Measurements from ENCODE around the gene ZNF354C. TPM values are rescaled to one million over a fixed set of nuclear protein-coding genes. Genes with fewer than 3 reads are reported as not detected.

The ZNF354C gene
- total and polyA plus RNA-seq, 7 donors, result 0.23 to 12.1 (median 7.7) TPM

DNA sequence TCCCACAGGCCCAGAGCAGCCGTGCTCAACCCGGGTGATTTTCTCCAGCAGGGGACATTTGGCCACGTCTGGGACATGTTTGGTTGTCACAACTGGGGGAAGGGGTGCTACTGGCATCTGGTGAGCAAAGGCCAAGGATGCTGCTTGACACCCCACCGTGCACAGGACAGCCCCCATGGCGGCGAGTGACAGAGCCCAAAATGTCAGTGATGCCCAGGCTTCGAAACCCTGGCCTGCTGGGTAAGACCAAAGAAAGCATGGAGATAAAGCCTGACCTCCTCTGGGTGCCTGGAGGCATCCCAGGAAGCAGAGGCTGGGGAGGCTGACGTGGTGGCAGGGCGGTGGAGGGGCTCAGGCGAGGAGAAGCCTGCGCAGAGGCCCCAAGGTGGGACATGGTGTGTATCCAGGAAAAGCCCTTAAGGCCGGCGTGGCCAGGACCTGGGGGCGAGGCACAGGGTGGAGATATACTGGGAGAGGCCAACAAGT lies 66.4 kb downstream of the ZNF354C start:
- H3K36me3 ChIP-seq, result peaks cover 0 to 20% (median 8%) of the 10 kb centered on the region in 4 donors
- 84 to 85% methylated on average over 14 of the region's 14 CpGs for WGBS, 2 donors
- no peak overlapping the region for H3K4me3 ChIP-seq
- H3K27ac ChIP-seq, result no peak overlapping the region
- no peaks in the 10 kb centered on the region for H3K9me3 ChIP-seq
- DNase-seq, result no peak
- TF ChIP-seq, protein P1, sequence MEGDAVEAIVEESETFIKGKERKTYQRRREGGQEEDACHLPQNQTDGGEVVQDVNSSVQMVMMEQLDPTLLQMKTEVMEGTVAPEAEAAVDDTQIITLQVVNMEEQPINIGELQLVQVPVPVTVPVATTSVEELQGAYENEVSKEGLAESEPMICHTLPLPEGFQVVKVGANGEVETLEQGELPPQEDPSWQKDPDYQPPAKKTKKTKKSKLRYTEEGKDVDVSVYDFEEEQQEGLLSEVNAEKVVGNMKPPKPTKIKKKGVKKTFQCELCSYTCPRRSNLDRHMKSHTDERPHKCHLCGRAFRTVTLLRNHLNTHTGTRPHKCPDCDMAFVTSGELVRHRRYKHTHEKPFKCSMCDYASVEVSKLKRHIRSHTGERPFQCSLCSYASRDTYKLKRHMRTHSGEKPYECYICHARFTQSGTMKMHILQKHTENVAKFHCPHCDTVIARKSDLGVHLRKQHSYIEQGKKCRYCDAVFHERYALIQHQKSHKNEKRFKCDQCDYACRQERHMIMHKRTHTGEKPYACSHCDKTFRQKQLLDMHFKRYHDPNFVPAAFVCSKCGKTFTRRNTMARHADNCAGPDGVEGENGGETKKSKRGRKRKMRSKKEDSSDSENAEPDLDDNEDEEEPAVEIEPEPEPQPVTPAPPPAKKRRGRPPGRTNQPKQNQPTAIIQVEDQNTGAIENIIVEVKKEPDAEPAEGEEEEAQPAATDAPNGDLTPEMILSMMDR (IDR thresholded peaks at IDR 0.05), result no peak
- TF ChIP-seq POLR2AphosphoS5 (IDR thresholded peaks at IDR 0.05), result no peak
- no peak for TF ChIP-seq EP300 (IDR thresholded peaks at IDR 0.05)
- TF ChIP-seq POLR2A (IDR thresholded peaks at IDR 0.05), result no peak
- intact Hi-C loops (cut with DNase I), result no loop called here
- H3K27me3 ChIP-seq, result no peaks in the 10 kb centered on the region
- no peaks in the 10 kb centered on the region for H3K4me1 ChIP-seq

DNA sequence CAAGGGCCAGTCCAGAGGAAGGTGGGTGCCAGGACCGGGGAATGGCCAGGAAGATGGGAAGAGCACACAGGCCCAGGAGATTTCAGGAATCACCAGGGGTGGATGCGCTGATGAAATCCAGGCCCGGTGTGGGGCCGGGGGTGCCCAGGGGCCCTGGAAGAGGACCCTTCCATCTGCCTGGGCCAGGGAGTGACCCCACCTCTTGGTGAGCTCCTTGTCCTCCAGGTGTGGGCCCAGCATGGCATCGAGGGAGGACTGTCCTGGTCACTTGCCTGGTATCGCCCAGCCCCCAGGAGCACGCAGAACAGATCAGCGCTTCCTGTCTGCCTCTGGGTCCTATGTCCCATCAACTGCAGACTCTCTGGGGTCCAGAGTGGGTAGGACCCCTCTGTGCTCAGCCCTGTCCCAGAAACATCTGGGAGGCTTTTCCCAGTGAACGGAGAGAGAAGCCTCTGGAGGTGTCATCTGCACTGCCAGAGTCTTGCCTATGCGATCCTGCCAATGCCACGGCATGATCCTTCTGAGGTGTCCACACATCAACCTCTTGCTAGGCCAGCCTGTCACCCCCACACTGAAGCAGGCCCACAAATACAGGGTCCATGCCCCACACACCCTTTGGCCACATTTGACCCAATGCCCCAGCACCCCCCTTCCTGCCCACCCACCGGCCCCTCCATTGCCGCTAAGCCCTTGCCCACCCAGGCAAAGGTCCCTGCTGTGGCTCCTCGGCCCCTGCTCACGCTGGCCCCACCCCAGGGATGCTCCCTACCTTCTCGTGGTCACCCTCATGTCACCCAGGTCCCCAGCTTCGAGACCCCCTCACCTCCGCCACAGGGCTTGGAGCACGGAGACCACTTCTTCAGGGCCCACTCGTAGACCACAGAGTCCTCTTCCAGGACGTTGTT lies 67.2 kb downstream of the ZNF354C start:
- peaks cover 0 to 20% (median 8%) of the 10 kb centered on the region in 4 donors for H3K36me3 ChIP-seq
- DNase-seq, result no peak

DNA sequence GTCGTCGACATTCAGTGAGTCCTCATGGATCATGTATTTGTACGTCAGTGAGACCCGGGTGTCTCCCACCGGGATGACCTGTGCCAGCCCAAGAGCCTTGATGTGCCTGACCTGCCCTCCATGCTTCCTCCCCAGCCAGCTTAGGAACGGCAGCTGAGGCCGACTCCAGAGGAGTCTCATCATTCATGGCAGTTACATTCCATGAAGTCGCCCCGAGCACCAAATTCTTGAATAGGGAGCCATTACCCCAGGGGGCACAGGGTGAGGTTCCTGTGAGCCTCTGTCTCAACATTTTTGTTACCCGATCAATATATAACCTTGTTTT lies 67.8 kb downstream of the ZNF354C start:
- Histone ChIP-seq H3K27me3 (no peaks in the 10 kb centered on the region), H3K4me3 (no peak overlapping the region), H3K36me3 (peaks cover 0 to 20% (median 8%) of the 10 kb centered on the region in 4 donors), H3K27ac (no peak overlapping the region), H3K9me3 (no peaks in the 10 kb centered on the region), H3K4me1 (no peaks in the 10 kb centered on the region)
- 92 to 96% methylated on average over 10 of the region's 10 CpGs for WGBS, 2 donors
- intact Hi-C loops (cut with DNase I), result no loop called here
- no peak for DNase-seq
- TF ChIP-seq POLR2AphosphoS5 (IDR thresholded peaks at IDR 0.05), result no peak
- no peak for TF ChIP-seq POLR2A (IDR thresholded peaks at IDR 0.05)
- no peak for TF ChIP-seq EP300 (IDR thresholded peaks at IDR 0.05)
- TF ChIP-seq, protein P1 (IDR thresholded peaks at IDR 0.05), result no peak

More for the DNA sequence above, 67.2 kb downstream of the ZNF354C start:
- WGBS, 2 donors, result 86 to 91% methylated on average over 21 of the region's 21 CpGs
- no peaks in the 10 kb centered on the region for H3K4me1 ChIP-seq
- H3K4me3 ChIP-seq, result no peak overlapping the region
- H3K27me3 ChIP-seq, result no peaks in the 10 kb centered on the region
- intact Hi-C loops (cut with DNase I), result no loop called here
- TF ChIP-seq POLR2A (IDR thresholded peaks at IDR 0.05) (no peak), POLR2AphosphoS5 (IDR thresholded peaks at IDR 0.05) (no peak), EP300 (IDR thresholded peaks at IDR 0.05) (no peak)
- TF ChIP-seq, protein P1 (IDR thresholded peaks at IDR 0.05), result no peak
- H3K9me3 ChIP-seq, result no peaks in the 10 kb centered on the region
- no peak overlapping the region for H3K27ac ChIP-seq

DNA sequence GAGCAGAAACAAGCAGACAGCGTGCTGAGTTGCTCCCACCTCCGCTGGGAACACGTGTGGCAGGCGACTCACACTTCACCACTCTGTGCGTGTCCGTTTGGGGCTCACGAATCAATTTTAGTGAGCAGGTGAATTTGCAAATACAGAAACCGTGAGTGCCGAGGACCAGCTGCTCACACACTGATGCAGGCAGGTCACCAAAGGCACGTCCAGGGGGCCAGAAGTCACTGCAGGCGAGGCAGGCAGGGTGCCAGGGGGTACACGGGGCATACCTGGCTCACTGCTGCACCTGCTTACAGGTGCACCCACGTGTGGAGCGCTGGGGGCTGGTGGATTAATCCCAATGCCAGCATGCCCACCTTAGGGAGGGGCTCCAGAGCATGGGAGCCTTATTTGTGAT lies 68.8 kb downstream of the ZNF354C start:
- Histone ChIP-seq H3K4me3 (no peak overlapping the region), H3K36me3 (peaks cover 0 to 20% (median 8%) of the 10 kb centered on the region in 4 donors), H3K9me3 (no peaks in the 10 kb centered on the region), H3K27ac (no peak overlapping the region), H3K27me3 (no peaks in the 10 kb centered on the region), H3K4me1 (no peaks in the 10 kb centered on the region)
- no peak for DNase-seq
- intact Hi-C loops (cut with DNase I), result no loop called here
- TF ChIP-seq, protein P1 (IDR thresholded peaks at IDR 0.05), result no peak
- TF ChIP-seq EP300 (IDR thresholded peaks at IDR 0.05) (no peak), POLR2AphosphoS5 (IDR thresholded peaks at IDR 0.05) (no peak), POLR2A (IDR thresholded peaks at IDR 0.05) (no peak)
- 80 to 86% methylated on average over 14 of the region's 14 CpGs for WGBS, 2 donors
